Ascending aorta (tissue), 2 donors: ENCODE data around the gene DOCK9. TPM values are rescaled to one million over a fixed set of nuclear protein-coding genes. Genes with fewer than 3 reads are reported as not detected.

ENCODE experiments used
- DNase-seq, 2 donors: peaks; one replicate each; pipeline ENCODE4 v3.0.0-alpha.2; 2019; ENCODE audit warnings: low spot score in 2 of 2
- H3K27ac ChIP-seq, 2 donors: fragments of 200-600 bp; sonication (generic); one replicate each; pipeline ENCODE4 v1.5.1; 2016 to 2017; ENCODE audit warnings: mild to moderate bottlenecking in 1 of 2
- H3K27me3 ChIP-seq: fragments of 200-600 bp; sonication (generic); one replicate; pipeline ENCODE4 v1.5.1; 2017
- H3K36me3 ChIP-seq, 2 donors: fragments of 200-600 bp; sonication (generic); one replicate each; pipeline ENCODE4 v1.5.1; 2016
- H3K4me1 ChIP-seq, 2 donors: fragments of 200-600 bp; sonication (generic); one replicate each; pipeline ENCODE4 v1.5.1; 2016 to 2017; ENCODE audit warnings: mild to moderate bottlenecking in 1 of 2
- H3K4me3 ChIP-seq, 2 donors: fragments of 200-600 bp; sonication (generic); one replicate each; pipeline ENCODE4 v1.5.1; 2016 to 2017; ENCODE audit warnings: mild to moderate bottlenecking in 1 of 2
- H3K9me3 ChIP-seq, 2 donors: fragments of 200-600 bp; sonication (generic); one replicate each; pipeline ENCODE4 v1.5.1; 2016
- intact Hi-C: fragments of 100-400 bp; cut with DNase I; formaldehyde crosslinking; loops from one replicate; pipeline ENCODE4 v1.15.1; 2023
- total RNA-seq: library from RNA; depleted of rRNA; stranded (reverse); fragments of >200 nt; gene quantifications from one replicate; pipeline ENCODE4 v1.1.0, GENCODE V29; 2016
- TF ChIP-seq, protein P1 (sequence below), 3 experiments: fragments of 200-600 bp in 2 of 3; fragments of 450-650 bp in 1 of 3; sonication (generic) in 2 of 3; IDR thresholded peaks; one replicate each; pipeline ENCODE4 v1.5.1; 2016 to 2019; ENCODE audit warnings: antibody characterized with exemption in 3 of 3, mild to moderate bottlenecking in 1 of 3, moderate library complexity in 1 of 3

The DOCK9 gene
- total RNA-seq, 1 donor from 2014 or later = 88.2 TPM

DNA sequence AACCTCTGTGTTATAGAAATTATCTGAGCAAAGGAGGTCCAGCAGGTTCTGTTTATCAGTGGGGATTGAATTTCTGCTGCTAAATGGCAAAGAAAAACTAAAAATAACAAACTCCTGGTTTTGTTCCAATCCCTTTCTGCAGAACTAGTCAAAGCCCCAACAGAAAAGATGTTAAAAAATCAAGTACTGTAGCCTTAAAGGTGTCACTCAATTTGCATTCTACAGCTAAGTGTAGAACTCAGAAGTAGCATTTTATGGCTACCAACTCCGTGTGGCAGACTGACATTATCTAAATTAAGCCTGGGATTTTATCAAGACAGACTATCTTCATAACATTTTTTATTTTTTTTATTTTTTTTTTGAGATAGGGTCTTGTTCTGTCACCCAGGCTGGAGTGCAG is 133.8 kb downstream of the DOCK9 start:
- DNase-seq = no peak
- intact Hi-C loops = loop anchor here (5.0 to 10.0 kb wide), 4 partner anchors 169 to 392 kb away; partner anchors contain the start of gene STK24
- Histone ChIP-seq H3K4me1 (peaks cover 0 to 4% of the 10 kb centered on the region in 2 donors), H3K9me3 (no peaks in the 10 kb centered on the region), H3K4me3 (no peak overlapping the region), H3K36me3 (peaks cover 4 to 17% of the 10 kb centered on the region in 2 donors), H3K27ac (no peak overlapping the region), H3K27me3 (no peaks in the 10 kb centered on the region)
- TF ChIP-seq, protein P1, sequence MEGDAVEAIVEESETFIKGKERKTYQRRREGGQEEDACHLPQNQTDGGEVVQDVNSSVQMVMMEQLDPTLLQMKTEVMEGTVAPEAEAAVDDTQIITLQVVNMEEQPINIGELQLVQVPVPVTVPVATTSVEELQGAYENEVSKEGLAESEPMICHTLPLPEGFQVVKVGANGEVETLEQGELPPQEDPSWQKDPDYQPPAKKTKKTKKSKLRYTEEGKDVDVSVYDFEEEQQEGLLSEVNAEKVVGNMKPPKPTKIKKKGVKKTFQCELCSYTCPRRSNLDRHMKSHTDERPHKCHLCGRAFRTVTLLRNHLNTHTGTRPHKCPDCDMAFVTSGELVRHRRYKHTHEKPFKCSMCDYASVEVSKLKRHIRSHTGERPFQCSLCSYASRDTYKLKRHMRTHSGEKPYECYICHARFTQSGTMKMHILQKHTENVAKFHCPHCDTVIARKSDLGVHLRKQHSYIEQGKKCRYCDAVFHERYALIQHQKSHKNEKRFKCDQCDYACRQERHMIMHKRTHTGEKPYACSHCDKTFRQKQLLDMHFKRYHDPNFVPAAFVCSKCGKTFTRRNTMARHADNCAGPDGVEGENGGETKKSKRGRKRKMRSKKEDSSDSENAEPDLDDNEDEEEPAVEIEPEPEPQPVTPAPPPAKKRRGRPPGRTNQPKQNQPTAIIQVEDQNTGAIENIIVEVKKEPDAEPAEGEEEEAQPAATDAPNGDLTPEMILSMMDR (IDR thresholded peaks at IDR 0.05) = no peak

DNA sequence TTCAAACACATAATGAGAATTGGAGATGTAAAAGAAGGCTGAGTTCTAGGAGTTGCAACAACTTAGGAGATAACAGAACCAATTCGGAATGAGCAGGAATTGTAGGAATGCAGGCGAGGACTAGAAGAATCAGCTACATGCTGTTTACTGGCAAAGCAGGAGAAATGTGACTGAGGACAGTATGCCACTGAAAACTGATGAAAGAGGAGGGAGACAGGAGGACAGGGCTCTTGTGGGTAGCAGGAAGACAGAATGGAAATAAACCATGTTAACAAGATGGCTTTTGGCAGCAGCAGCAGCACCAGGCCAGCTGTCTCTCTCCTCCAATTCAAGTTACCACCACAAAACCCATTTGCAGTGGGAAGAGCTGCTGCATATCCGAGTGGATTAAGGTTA is 134.4 kb downstream of the DOCK9 start:
- Histone ChIP-seq H3K27me3 (no peaks in the 10 kb centered on the region), H3K27ac (no peak overlapping the region), H3K9me3 (no peaks in the 10 kb centered on the region), H3K4me1 (peaks cover 0 to 4% of the 10 kb centered on the region in 2 donors), H3K4me3 (no peak overlapping the region), H3K36me3 (peaks cover 4 to 17% of the 10 kb centered on the region in 2 donors)
- intact Hi-C loops = loop anchor here (5.0 to 10.0 kb wide), 4 partner anchors 169 to 391 kb away; partner anchors contain the start of gene STK24
- DNase-seq = no peak
- TF ChIP-seq, protein P1 (IDR thresholded peaks at IDR 0.05) = no peak

DNA sequence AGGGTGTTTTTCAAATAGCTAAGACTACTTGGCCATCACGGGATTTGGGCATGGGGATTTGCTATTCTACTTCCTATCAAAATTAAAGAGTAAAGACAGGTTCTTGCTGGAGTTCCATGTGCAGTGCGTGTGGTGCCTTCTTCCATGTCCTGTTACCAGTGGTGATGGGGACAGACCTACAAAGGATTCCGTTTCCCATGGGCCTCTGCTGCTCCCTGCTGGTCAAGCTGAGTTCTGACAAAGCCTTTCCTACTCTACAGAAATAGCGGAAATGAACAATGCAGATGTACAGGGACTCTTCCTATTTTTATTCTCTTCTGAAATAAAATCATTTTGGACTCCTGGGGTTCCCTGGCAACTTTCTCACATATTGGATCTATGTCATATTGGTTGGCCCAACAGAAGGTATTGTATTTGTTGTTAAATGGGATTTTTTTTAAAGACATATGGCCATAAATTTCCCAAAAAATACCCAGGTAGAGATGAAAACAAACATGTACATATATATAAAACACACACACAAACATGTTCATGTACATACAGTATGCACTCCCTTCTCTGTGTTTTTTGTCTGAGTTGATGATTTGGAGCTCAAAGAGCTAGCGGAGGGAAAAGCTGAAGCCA is 134.9 kb downstream of the DOCK9 start:
- Histone ChIP-seq H3K27ac (no peak overlapping the region), H3K4me1 (peaks cover 0 to 4% of the 10 kb centered on the region in 2 donors), H3K36me3 (peaks cover 4 to 17% of the 10 kb centered on the region in 2 donors), H3K4me3 (no peak overlapping the region), H3K27me3 (no peaks in the 10 kb centered on the region), H3K9me3 (no peaks in the 10 kb centered on the region)
- DNase-seq = no peak
- TF ChIP-seq, protein P1 (IDR thresholded peaks at IDR 0.05) = peak; percentile 46 to 86 (median 81)
- intact Hi-C loops = loop anchor here (5.0 to 10.0 kb wide), 4 partner anchors 168 to 391 kb away; partner anchors contain the start of gene STK24

DNA sequence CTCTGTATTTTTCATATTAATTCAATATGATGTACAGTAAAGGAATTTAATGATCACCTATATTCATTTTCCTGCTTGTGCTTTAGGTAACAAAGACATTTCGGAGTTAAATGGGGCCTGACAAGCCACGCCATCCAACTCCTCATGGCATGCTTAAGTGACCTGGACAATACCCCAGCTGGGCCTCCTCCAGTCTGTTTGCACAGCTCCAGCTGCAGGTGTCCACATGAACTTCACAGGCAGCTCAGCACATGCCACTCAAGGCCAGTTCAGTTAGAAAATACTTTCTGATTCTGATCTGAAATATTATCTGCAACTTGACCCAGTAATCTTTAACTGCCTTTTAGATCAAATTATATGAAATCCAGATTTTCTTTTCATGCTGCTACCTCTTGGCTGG is 135.8 kb downstream of the DOCK9 start:
- Histone ChIP-seq H3K27me3 (no peaks in the 10 kb centered on the region), H3K4me3 (no peak overlapping the region), H3K27ac (no peak overlapping the region), H3K9me3 (no peaks in the 10 kb centered on the region), H3K36me3 (peaks cover 4 to 17% of the 10 kb centered on the region in 2 donors), H3K4me1 (peaks cover 0 to 4% of the 10 kb centered on the region in 2 donors)
- intact Hi-C loops = loop anchor here (5.0 to 10.0 kb wide), 4 partner anchors 167 to 390 kb away; partner anchors contain the start of gene STK24
- TF ChIP-seq, protein P1 (IDR thresholded peaks at IDR 0.05) = no peak
- DNase-seq = no peak

DNA sequence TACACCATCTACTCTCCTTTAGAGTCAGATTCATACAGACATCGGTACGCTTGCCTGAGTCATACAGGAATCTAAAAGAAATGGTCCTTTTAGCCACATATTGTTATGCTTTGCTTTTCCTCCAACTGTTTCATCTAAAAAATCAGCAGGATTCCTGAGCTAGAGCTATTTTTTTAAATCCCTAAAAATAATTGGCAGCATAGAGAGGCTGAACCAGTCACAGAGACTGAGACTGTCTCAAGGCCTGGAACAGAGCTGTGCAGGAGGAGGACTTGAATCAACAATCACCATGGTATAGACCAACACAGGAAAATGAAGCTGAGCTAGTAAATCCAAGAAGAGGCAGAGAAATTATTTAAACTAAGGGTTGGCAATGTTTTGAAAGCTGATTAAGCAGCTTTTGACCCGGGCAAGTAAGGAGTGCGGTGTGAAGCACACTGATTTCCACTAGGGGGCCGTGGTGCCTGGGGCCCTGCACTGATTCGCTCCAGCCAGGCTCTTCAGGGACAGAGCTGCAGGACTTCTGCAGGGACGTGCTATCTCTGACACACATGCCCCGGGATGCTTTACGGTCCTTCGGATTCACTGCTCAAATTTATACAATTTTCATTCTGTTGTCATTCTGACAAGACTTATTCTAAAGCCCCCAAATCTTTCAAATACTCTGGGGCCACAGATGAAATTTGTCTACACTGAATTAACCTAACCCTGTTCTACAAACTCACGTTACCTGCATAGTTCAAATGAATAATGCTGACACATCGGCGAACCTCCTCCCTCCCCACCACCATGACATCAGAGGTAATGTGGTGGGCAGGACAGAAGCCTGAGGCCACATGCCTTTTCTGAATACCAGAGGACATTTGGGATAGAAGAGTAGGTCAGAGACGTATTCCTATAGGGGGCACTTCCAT is 137.8 kb downstream of the DOCK9 start:
- Histone ChIP-seq H3K9me3 (no peaks in the 10 kb centered on the region), H3K4me1 (peaks cover 0 to 4% of the 10 kb centered on the region in 2 donors), H3K36me3 (peaks cover 0 to under 1% of the 10 kb centered on the region in 2 donors), H3K27ac (peak overlapping the region in 1 of 2 donors; percentile 12), H3K4me3 (no peak overlapping the region), H3K27me3 (no peaks in the 10 kb centered on the region)
- intact Hi-C loops = loop anchor here (5.0 to 10.0 kb wide), 4 partner anchors 165 to 388 kb away; partner anchors contain the start of gene STK24
- DNase-seq = no peak
- TF ChIP-seq, protein P1 (IDR thresholded peaks at IDR 0.05) = peak in 2 of 3 experiments; percentile 63 to 74
